ENCODE results near the gene TNFAIP8L3. TPM values are rescaled to one million over a fixed set of nuclear protein-coding genes. Genes with fewer than 3 reads are reported as not detected.

The TNFAIP8L3 gene
- total RNA-seq, 4 donors from 2014 or later, result 13.4 to 26.4 (median 15.6) TPM

GRCh38 chr15:51104512-51104911 lies 9.8 kb upstream of the TNFAIP8L3 start:
- TF ChIP-seq POLR2A (IDR thresholded peaks at IDR 0.05; ENCODE audit: low read depth) (no peak), CTCF (IDR thresholded peaks at IDR 0.05) (no peak), POLR2AphosphoS5 (IDR thresholded peaks at IDR 0.05) (peak; percentile 83), EP300 (IDR thresholded peaks at IDR 0.05) (no peak)
- Histone ChIP-seq H3K4me3 (peak overlapping the region in 3 of 4 donors; percentile 5 to 29 (median 21)), H3K9me3 (no peaks in the 10 kb centered on the region), H3K27me3 (no peaks in the 10 kb centered on the region), H3K27ac (replicated peaks in 1 of 4) (peak overlapping the region; percentile 59 to 72 (median 68)), H3K4me1 (peaks cover 23 to 47% (median 39%) of the 10 kb centered on the region in 4 donors), H3K36me3 (no peaks in the 10 kb centered on the region)
- DNase-seq (ENCODE audit: extremely low spot score), result no peak
- 32% methylated on average over 3 of the region's 3 CpGs for WGBS
- intact Hi-C loops (cut with DNase I), result no loop called here

GRCh38 chr15:51103330-51103729 lies 8.6 kb upstream of the TNFAIP8L3 start:
- TF ChIP-seq POLR2A (IDR thresholded peaks at IDR 0.05; ENCODE audit: low read depth) (no peak), CTCF (IDR thresholded peaks at IDR 0.05) (no peak), POLR2AphosphoS5 (IDR thresholded peaks at IDR 0.05) (peak in 1 of 2 donors; percentile 10)
- H3K4me3 ChIP-seq, result no peak overlapping the region

GRCh38 chr15:51100785-51101489 lies 6.2 kb upstream of the TNFAIP8L3 start:
- no peak overlapping the region for H3K27ac ChIP-seq (replicated peaks in 1 of 4)
- peaks cover 16 to 51% (median 33%) of the 10 kb centered on the region in 4 donors for H3K4me1 ChIP-seq
- H3K27me3 ChIP-seq, result no peaks in the 10 kb centered on the region
- 89% methylated on average over 9 of the region's 9 CpGs for WGBS
- H3K4me3 ChIP-seq, result no peak overlapping the region
- DNase-seq (ENCODE audit: extremely low spot score), result no peak
- TF ChIP-seq POLR2A (IDR thresholded peaks at IDR 0.05; ENCODE audit: low read depth) (no peak), EP300 (IDR thresholded peaks at IDR 0.05) (no peak), CTCF (IDR thresholded peaks at IDR 0.05) (no peak), POLR2AphosphoS5 (IDR thresholded peaks at IDR 0.05) (no peak)
- H3K36me3 ChIP-seq, result no peaks in the 10 kb centered on the region
- H3K9me3 ChIP-seq, result no peaks in the 10 kb centered on the region
- intact Hi-C loops (cut with DNase I), result no loop called here

More at GRCh38 chr15:51103330-51103729, 8.6 kb upstream of the TNFAIP8L3 start:
- intact Hi-C loops (cut with DNase I), result no loop called here
- Histone ChIP-seq H3K4me1 (peaks cover 16 to 36% (median 29%) of the 10 kb centered on the region in 4 donors), H3K27ac (replicated peaks in 1 of 4) (peak overlapping the region; percentile 59 to 72 (median 68)), H3K36me3 (no peaks in the 10 kb centered on the region), H3K27me3 (no peaks in the 10 kb centered on the region), H3K9me3 (no peaks in the 10 kb centered on the region)
- DNase-seq (ENCODE audit: extremely low spot score), result no peak
- 60% methylated on average over 1 of the region's 1 CpG for WGBS

DNA sequence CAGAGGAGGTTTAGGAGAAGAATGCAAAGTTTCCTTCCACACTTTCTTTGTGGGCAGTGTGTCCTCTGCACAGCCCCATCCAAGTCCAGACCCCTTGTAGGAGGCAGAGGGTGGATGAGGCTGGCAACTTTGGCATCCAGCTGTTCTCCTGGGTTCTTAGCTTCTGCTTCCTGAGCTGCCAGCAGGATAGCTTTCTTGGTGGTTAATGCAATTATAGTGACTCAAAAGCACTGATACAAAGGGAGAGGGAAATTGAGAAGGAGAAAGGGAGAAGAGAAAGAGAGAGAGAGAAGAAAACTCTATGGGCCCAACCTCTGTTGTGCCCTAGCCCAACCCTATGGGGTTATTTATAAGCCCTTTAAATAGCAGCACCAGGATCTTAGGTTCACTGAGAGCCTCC lies 4.5 kb upstream of the TNFAIP8L3 start:
- H3K27me3 ChIP-seq, result no peaks in the 10 kb centered on the region
- H3K36me3 ChIP-seq, result no peaks in the 10 kb centered on the region
- intact Hi-C loops (cut with DNase I), result no loop called here
- no peak overlapping the region for H3K4me3 ChIP-seq
- no peak for DNase-seq (ENCODE audit: extremely low spot score)
- TF ChIP-seq CTCF (IDR thresholded peaks at IDR 0.05) (no peak), POLR2AphosphoS5 (IDR thresholded peaks at IDR 0.05) (no peak), POLR2A (IDR thresholded peaks at IDR 0.05; ENCODE audit: low read depth) (no peak), EP300 (IDR thresholded peaks at IDR 0.05) (no peak)
- no peak overlapping the region for H3K27ac ChIP-seq (replicated peaks in 1 of 4)
- H3K9me3 ChIP-seq, result no peaks in the 10 kb centered on the region
- peaks cover 13 to 45% (median 34%) of the 10 kb centered on the region in 4 donors for H3K4me1 ChIP-seq

DNA sequence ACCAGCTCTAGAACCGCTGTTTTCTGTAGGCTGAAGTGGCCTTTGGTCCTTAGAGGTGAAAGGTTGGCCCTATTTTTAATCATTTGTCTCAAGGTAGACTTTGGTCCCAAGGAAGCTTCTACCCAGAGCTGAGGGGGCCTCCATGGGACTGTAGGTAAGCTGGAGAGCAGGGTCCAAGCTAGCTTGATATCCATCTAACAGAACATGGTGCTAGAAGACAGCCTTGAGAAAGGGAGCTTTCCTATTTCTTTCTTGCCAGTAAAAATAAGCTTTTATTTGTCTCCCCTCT lies 3.6 kb upstream of the TNFAIP8L3 start:
- Histone ChIP-seq H3K4me1 (peaks cover 15 to 46% (median 35%) of the 10 kb centered on the region in 4 donors), H3K27me3 (no peaks in the 10 kb centered on the region), H3K27ac (replicated peaks in 1 of 4) (peak overlapping the region in 3 of 4 donors; percentile 23 to 34 (median 32)), H3K9me3 (no peaks in the 10 kb centered on the region), H3K4me3 (no peak overlapping the region), H3K36me3 (no peaks in the 10 kb centered on the region)
- 67% methylated on average over 1 of the region's 1 CpG for WGBS
- no peak for TF ChIP-seq EP300 (IDR thresholded peaks at IDR 0.05)
- no peak for TF ChIP-seq CTCF (IDR thresholded peaks at IDR 0.05)
- TF ChIP-seq POLR2A (IDR thresholded peaks at IDR 0.05; ENCODE audit: low read depth), result no peak
- no peak for TF ChIP-seq POLR2AphosphoS5 (IDR thresholded peaks at IDR 0.05)
- intact Hi-C loops (cut with DNase I), result no loop called here
- DNase-seq (ENCODE audit: extremely low spot score), result no peak
